ENCODE results near the gene LRCOL1.

Gene LRCOL1

DNA sequence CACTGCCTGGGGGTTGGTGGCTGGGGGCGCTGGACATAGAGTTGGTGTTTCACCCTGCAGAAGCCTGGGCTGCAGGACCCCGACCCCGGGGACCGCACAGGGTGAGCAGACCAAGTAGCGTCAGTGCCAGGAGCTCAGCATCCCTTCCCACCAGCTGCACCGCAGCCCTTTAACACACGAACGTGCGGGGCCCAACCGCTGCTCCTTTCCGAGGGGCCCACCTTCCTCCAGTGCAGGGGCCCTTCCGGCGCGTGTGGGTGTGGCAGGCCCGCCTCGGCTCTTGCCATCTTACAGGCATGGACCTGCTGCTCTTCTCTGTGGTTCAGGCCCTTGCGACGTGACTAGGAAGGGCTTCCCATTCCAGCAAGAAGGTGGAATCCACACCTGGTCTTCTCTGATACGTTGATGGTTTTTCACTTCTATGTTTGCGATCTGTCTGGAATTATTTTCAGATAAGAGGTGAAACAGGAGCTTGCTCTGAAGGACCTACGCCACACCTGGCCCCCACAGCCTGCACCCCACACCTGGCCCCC is 47.8 kb downstream of the LRCOL1 start:
- H3K4me1 ChIP-seq (ENCODE audit: insufficient read depth, low read length), result peaks cover 15% of the 10 kb centered on the region
- peaks cover 22% of the 10 kb centered on the region for H3K36me3 ChIP-seq (ENCODE audit: insufficient read depth, low read length)
- H3K27me3 ChIP-seq (ENCODE audit: insufficient read depth, low read length), result no peaks in the 10 kb centered on the region
- H2AFZ ChIP-seq (ENCODE audit: low read depth, low read length), result no peak overlapping the region
- no peak overlapping the region for H3K4me3 ChIP-seq (ENCODE audit: low read length)
- H3K9me3 ChIP-seq (ENCODE audit: low read length), result no peaks in the 10 kb centered on the region

DNA sequence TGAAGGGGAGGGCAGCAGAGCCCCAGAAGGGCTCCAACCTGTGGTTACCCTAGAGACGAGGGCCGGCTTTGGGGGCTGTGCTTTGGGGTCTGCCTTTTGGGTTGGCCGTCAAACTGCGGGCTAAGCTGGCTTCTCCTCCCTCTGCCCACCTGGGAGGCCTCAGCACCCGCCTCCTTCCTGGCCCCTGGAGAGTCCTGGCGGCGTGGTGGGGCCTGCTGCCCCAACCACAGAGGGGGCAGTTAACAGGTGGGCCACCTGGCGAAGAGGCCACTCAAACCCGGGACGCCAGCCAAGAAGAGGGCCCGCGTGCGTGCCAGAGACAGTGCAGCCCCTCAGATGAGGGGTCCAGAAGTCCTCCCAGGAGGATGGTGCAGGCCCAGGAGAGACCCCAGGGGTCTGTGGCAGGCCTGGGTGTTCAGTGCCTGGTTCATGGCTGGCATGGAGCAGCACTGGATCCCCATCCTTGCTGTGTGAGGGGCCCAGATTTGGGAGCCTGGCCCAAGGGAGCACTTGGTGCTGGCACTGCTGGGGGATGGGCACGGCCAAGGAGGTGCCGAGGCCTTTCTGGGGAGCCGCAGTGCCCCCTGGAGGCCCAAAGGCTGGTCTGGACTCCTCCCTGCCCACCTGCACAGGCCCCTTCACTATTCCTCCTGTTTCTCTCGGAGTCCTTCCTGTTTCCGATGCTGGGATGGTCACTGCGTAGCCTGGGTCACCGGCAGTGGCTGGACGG is 48.8 kb downstream of the LRCOL1 start:
- peaks cover 16% of the 10 kb centered on the region for H3K4me1 ChIP-seq (ENCODE audit: insufficient read depth, low read length)
- no peaks in the 10 kb centered on the region for H3K27me3 ChIP-seq (ENCODE audit: insufficient read depth, low read length)
- peak overlapping the region; percentile 96 for H3K4me3 ChIP-seq (ENCODE audit: low read length)
- no peak overlapping the region for H2AFZ ChIP-seq (ENCODE audit: low read depth, low read length)
- no peaks in the 10 kb centered on the region for H3K9me3 ChIP-seq (ENCODE audit: low read length)
- peaks cover 14% of the 10 kb centered on the region for H3K36me3 ChIP-seq (ENCODE audit: insufficient read depth, low read length)

DNA sequence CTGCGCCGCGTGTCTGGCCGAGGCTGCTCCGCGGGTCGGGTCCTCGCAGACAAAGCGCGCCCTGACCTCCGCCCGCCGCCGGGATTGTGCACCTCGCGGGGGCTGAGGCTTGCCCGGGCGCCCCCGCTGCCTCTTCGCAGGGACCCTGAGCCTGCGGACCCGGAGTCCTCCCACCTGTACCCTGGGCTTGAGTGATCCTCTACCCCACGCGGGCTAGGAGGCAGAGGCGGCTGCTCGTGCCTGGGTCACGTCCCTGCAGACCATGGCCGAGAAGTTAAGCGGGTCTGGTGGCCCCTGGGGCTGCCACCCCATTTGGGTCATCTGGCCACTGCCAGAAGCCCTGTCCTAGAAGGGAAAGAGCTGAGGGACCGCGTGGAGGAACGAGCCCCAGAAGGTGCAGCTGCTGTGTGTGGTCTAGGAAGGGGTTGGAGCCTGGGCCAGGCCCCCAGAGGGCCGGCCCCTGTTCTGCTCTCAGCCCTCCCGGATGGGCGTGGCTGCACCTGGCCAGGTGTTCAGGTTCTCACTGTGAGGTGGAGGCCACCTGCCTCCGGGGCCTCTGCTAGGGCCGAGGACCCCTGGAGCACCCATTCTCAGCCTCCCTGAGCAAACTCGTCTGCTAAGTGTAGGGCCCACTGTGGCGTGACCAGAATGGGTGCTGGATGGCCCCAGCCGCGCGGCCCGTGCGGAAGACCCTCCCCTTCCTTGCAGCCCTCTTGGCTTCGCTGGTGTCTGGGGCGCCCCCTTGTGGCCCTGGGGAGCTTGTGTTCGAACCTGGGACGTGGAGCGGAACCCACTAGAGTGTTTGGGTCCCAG is 49.6 kb downstream of the LRCOL1 start:
- Histone ChIP-seq H3K36me3 (ENCODE audit: insufficient read depth, low read length) (peaks cover 9% of the 10 kb centered on the region), H3K4me3 (ENCODE audit: low read length) (peak overlapping the region; percentile 96), H3K27me3 (ENCODE audit: insufficient read depth, low read length) (no peaks in the 10 kb centered on the region), H3K4me1 (ENCODE audit: insufficient read depth, low read length) (peaks cover 16% of the 10 kb centered on the region), H2AFZ (ENCODE audit: low read depth, low read length) (peak overlapping the region; percentile 87), H3K9me3 (ENCODE audit: low read length) (no peaks in the 10 kb centered on the region)

DNA sequence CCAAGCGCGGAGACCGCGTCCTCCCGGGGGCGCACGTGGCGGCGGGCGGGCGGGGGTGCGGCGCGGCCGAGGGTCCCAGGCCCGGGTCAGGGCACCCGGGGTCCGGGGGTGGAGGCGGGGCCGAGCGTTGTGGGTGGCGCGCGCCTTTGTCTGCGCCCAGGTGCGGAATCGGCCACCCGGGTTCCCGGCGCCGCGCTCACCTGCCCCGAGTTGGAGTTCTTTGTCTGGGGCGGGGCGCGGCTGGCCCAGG is 50.1 kb downstream of the LRCOL1 start:
- peaks cover 4% of the 10 kb centered on the region for H3K36me3 ChIP-seq (ENCODE audit: insufficient read depth, low read length)
- H3K4me3 ChIP-seq (ENCODE audit: low read length), result peak overlapping the region; percentile 96
- H3K4me1 ChIP-seq (ENCODE audit: insufficient read depth, low read length), result peaks cover 16% of the 10 kb centered on the region
- H2AFZ ChIP-seq (ENCODE audit: low read depth, low read length), result peak overlapping the region; percentile 87
- no peaks in the 10 kb centered on the region for H3K9me3 ChIP-seq (ENCODE audit: low read length)
- H3K27me3 ChIP-seq (ENCODE audit: insufficient read depth, low read length), result no peaks in the 10 kb centered on the region

DNA sequence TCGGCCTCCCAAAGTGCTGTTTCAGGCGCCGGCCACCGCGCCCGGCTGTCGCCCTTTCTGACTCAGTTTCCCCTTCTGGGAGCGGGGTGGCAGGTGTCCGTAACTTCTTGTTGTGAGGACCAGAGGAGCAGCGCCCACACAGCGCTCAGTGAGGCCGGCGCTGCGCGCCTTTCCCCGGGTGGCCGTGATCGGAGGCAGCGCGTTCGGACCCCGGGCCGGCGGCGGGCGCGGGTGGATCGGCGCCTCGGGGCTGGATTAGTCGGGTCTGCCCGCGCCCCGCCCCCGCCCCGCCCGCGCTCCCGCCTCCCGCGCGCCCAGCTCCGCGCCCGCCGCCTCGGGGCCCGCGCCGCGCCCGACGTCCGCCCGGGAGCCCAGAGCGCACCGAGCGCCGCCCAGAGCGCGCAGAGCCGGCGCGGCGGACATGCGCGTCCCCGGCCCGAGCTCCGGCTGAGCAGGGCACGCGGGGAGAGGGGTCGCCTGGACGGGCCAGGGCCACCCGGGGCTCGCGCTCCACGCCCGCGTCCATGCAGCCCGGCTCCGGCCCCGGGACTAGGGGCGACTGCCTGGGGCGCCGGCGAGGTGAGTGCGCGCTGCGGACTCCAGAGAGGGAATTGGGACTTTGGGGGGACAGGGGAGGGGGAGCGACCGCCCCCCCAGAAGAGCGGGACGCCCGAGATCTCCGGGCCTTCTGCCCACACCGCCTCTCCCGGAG is 50.6 kb downstream of the LRCOL1 start:
- H3K4me1 ChIP-seq (ENCODE audit: insufficient read depth, low read length), result peaks cover 16% of the 10 kb centered on the region
- no peaks in the 10 kb centered on the region for H3K27me3 ChIP-seq (ENCODE audit: insufficient read depth, low read length)

DNA sequence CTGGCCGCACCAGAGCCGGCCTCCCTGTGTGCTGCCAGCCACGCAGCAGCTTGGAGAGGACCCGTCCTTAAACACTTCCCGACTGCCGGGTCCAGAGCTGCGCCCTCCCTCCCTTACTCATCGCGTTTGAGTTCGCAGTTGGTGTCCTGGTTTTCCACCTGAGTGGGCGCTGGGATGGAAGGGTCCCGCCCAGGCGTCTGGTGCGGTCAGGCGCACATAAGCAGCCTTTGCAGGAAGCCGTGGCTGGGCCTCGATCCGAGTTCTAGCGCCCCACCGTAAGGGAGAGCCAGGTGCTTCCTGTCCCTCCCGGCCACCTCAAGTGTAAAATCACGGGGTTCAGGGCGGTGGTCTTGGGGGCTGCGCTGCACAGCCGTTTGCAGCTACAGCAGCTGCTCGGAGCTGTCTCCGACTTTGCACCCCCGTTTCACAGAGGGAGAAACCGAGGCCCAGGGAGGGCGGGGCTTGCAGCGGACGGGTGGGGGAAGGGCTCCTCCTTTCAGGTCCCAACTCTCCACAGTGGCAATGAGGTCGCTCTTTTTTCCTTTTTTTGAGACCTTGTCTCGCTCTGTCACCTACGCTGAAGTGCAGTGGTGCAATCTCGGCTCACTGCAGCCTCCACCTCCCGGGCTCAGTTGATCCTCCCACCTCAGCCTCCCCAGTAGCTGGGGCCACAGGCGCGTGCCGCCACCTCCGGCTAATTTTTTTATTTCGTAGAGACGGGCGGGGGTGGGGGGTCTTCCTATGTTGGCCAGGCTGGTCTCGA is 51.3 kb downstream of the LRCOL1 start:
- H3K4me1 ChIP-seq (ENCODE audit: insufficient read depth, low read length), result peaks cover 16% of the 10 kb centered on the region
- no peak overlapping the region for H2AFZ ChIP-seq (ENCODE audit: low read depth, low read length)
- H3K27me3 ChIP-seq (ENCODE audit: insufficient read depth, low read length), result no peaks in the 10 kb centered on the region
- H3K4me3 ChIP-seq (ENCODE audit: low read length), result peak overlapping the region; percentile 96
- H3K9me3 ChIP-seq (ENCODE audit: low read length), result no peaks in the 10 kb centered on the region
- H3K36me3 ChIP-seq (ENCODE audit: insufficient read depth, low read length), result no peaks in the 10 kb centered on the region

More for the DNA sequence above, 50.6 kb downstream of the LRCOL1 start:
- Histone ChIP-seq H3K36me3 (ENCODE audit: insufficient read depth, low read length) (no peaks in the 10 kb centered on the region), H3K9me3 (ENCODE audit: low read length) (no peaks in the 10 kb centered on the region), H2AFZ (ENCODE audit: low read depth, low read length) (peak overlapping the region; percentile 87), H3K4me3 (ENCODE audit: low read length) (peak overlapping the region; percentile 96)

DNA sequence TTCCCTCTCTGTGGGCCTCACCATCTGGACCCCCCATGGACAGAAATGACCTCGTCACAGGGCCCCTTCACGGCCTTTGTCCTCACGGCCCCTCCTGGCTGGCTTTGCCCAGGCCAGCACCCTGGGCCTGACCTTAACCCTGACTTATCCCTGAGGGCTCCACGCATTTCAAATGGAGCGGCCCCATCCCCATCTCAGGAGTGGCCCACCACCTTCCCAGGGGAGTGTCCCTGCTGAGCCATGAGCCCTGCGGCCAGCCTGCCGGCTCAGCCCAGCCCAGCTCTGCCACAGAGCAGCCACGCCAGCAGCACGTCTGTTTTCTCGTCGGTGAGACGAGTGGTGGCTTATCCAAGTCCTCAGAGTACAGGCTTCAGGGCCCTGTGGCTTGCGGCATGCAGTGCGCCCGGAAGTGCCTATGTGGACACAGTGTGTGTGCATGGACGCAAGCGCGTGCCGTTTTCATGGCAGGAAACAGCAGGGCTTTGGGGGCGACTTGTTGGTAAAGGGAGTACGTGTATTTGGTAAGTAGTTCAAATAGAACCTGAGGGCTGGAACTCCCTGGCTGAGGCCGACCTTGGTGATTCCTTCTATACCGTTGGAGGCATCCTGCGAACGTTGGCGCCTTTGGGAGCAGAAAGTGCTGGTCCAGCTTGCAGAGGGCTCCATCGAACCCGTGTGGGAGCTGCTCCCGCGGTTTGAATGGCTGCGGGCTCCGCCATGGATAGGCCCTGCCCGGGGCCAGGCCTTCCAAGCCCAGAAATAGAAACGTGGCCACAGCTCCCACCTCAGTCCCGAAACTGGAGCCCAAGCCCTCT is 52.1 kb downstream of the LRCOL1 start:
- no peaks in the 10 kb centered on the region for H3K9me3 ChIP-seq (ENCODE audit: low read length)
- no peak overlapping the region for H2AFZ ChIP-seq (ENCODE audit: low read depth, low read length)
- peaks cover 16% of the 10 kb centered on the region for H3K4me1 ChIP-seq (ENCODE audit: insufficient read depth, low read length)
- H3K4me3 ChIP-seq (ENCODE audit: low read length), result no peak overlapping the region
- no peaks in the 10 kb centered on the region for H3K27me3 ChIP-seq (ENCODE audit: insufficient read depth, low read length)
- no peaks in the 10 kb centered on the region for H3K36me3 ChIP-seq (ENCODE audit: insufficient read depth, low read length)

DNA sequence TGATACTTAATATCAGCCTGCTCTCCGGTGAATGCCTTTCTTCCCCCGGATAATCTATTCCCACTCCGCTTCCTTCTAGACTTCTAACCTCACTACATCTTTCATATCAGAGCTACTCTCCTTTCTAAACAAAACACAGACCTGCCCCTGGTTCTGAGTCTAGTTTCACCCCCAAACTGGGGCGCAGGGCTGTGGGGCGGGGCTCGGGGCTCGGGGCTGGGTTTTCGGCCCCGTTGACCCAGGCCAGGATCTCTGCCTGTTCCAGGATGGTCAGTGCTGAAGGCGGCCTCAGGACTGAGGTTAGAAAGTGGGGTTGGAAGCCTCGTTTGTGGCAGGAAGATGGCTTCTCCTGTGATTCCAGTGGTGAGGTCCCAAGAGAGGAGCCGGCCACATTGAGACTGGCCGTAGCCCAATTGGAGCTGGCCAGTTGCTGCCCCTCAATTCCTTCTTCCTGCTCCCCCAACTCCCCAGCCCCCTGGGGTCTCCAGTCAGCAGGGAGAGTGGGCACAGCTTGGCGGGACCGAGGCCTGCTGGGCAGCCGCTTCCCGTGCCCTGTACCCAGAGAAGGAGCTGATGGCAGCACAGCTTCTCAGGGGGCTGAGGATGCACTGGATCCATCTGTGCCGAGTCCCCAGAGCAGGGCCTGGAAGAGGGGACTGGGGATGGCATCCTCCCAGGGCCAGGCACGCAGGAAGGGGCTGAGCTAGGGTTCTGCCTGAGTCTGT is 52.9 kb downstream of the LRCOL1 start:
- H3K36me3 ChIP-seq (ENCODE audit: insufficient read depth, low read length), result no peaks in the 10 kb centered on the region
- peaks cover 16% of the 10 kb centered on the region for H3K4me1 ChIP-seq (ENCODE audit: insufficient read depth, low read length)
- no peak overlapping the region for H2AFZ ChIP-seq (ENCODE audit: low read depth, low read length)
- no peaks in the 10 kb centered on the region for H3K9me3 ChIP-seq (ENCODE audit: low read length)
- no peaks in the 10 kb centered on the region for H3K27me3 ChIP-seq (ENCODE audit: insufficient read depth, low read length)
- no peak overlapping the region for H3K4me3 ChIP-seq (ENCODE audit: low read length)

DNA sequence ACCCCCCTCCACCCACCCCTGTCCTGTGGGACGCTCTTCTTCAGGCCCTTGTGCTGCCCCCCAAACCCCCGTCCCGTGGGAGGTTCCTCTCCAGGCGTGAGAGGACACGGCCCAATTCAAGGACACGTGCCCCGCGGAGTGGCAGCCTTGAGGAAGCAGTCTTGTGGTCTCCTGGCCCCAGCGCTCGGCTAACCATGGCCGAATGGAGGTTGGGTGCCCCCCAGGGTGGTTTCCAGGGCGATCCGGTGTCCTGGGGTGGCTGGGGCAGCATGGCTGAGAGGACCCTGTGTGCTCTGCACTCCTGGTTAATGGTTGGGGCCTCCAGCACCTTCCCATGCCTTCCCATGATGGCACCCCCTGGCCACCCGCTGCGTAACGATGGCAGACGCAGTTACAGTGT is 53.6 kb downstream of the LRCOL1 start:
- Histone ChIP-seq H3K9me3 (ENCODE audit: low read length) (no peaks in the 10 kb centered on the region), H3K36me3 (ENCODE audit: insufficient read depth, low read length) (no peaks in the 10 kb centered on the region), H2AFZ (ENCODE audit: low read depth, low read length) (no peak overlapping the region), H3K27me3 (ENCODE audit: insufficient read depth, low read length) (no peaks in the 10 kb centered on the region), H3K4me3 (ENCODE audit: low read length) (no peak overlapping the region), H3K4me1 (ENCODE audit: insufficient read depth, low read length) (peaks cover 16% of the 10 kb centered on the region)

DNA sequence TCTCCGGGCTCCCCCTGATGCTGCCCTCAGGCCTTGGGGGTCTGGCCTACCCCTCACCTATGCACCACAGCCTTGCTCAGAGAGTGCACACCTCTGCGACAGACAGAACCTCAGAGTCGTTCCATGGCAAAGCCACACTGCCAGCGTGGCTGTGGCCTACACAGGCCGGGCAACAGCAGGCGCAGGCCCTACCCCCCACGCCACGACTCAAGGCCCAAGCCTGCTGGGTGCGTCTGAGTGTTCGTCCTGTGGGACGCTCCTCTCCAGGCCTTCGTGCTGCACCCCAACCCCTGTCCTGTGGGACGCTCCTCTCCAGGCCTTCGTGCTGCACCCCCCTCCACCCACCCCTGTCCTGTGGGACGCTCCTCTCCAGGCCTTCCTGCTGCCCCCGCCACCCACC is 54.2 kb downstream of the LRCOL1 start:
- no peaks in the 10 kb centered on the region for H3K27me3 ChIP-seq (ENCODE audit: insufficient read depth, low read length)
- no peak overlapping the region for H3K4me3 ChIP-seq (ENCODE audit: low read length)
- H3K36me3 ChIP-seq (ENCODE audit: insufficient read depth, low read length), result no peaks in the 10 kb centered on the region
- peaks cover 12% of the 10 kb centered on the region for H3K4me1 ChIP-seq (ENCODE audit: insufficient read depth, low read length)
- no peak overlapping the region for H2AFZ ChIP-seq (ENCODE audit: low read depth, low read length)
- H3K9me3 ChIP-seq (ENCODE audit: low read length), result no peaks in the 10 kb centered on the region

DNA sequence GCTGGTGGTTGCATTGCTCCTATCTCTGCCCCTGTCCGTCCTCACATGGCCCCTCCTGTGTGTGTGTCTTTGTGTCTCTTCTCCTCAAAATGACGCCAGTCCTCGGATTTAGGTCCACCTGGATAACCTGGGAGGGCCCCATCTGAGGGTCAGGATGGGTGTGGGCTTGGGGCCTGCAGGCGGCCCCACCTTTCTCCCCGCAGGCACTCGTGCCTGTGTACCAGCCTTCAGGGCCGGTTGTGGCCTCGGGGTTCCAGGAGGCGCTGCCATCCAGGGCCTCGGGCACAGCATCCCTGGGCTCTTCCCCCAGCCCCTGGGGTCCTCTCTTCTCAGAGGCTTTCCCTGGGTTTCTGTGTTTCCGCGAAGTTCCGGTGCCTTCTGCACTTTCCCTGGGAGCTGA is 54.7 kb downstream of the LRCOL1 start:
- Histone ChIP-seq H3K9me3 (ENCODE audit: low read length) (no peaks in the 10 kb centered on the region), H3K4me3 (ENCODE audit: low read length) (no peak overlapping the region), H2AFZ (ENCODE audit: low read depth, low read length) (no peak overlapping the region), H3K27me3 (ENCODE audit: insufficient read depth, low read length) (no peaks in the 10 kb centered on the region), H3K36me3 (ENCODE audit: insufficient read depth, low read length) (no peaks in the 10 kb centered on the region), H3K4me1 (ENCODE audit: insufficient read depth, low read length) (peaks cover 11% of the 10 kb centered on the region)

All from neuron (in vitro differentiated cells).